DMS 273 (cell line): ENCODE results near the gene RYR2.
A peak's percentile ranks its signal among the peaks of the same experiment; 100 is the strongest.

Experiments used
- DNase-seq: peaks from one replicate; lab custom pipeline; 2025; ENCODE audit not compliant: unreplicated experiment; lab: John Stamatoyannopoulos, UW

The RYR2 gene

GRCh38 chr1:237031480-237031879 lies 10.5 kb upstream of the RYR2 start:
- no peak for DNase-seq

GRCh38 chr1:237032029-237032428 lies 10.0 kb upstream of the RYR2 start:
- no peak for DNase-seq

GRCh38 chr1:237033061-237033460 lies 8.9 kb upstream of the RYR2 start:
- DNase-seq = no peak

- DNase-seq = no peak
These were observed 8.2 kb upstream of the RYR2 start for GRCh38 chr1:237033804-237034203.

GRCh38 chr1:237035759-237036158 lies 6.2 kb upstream of the RYR2 start:
- no peak for DNase-seq

GRCh38 chr1:237038211-237038610 lies 3.8 kb upstream of the RYR2 start:
- no peak for DNase-seq

GRCh38 chr1:237040823-237041222 lies 1.2 kb upstream of the RYR2 start:
- DNase-seq = no peak

GRCh38 chr1:237041461-237041794 lies 556 bp upstream of the RYR2 start:
- peak; percentile 48 for DNase-seq

GRCh38 chr1:237042526-237042891 lies 525 bp downstream of the RYR2 start:
- DNase-seq = no peak

GRCh38 chr1:237042892-237043576 lies 1.1 kb downstream of the RYR2 start:
- peak; percentile 73 for DNase-seq

- DNase-seq = peak; percentile 33
These were observed 2.1 kb downstream of the RYR2 start for GRCh38 chr1:237043846-237044636.

- peak; percentile 36 for DNase-seq
These were observed 3.5 kb downstream of the RYR2 start for GRCh38 chr1:237045278-237046016.

- DNase-seq = no peak
These were observed 6.8 kb downstream of the RYR2 start for GRCh38 chr1:237048803-237049202.

GRCh38 chr1:237050185-237050584 lies 8.2 kb downstream of the RYR2 start:
- no peak for DNase-seq

GRCh38 chr1:237050915-237051314 lies 8.9 kb downstream of the RYR2 start:
- DNase-seq = no peak

GRCh38 chr1:237054313-237054712 lies 12.3 kb downstream of the RYR2 start:
- no peak for DNase-seq

- no peak for DNase-seq
These were observed 16.5 kb downstream of the RYR2 start for GRCh38 chr1:237058470-237058869.

- DNase-seq = no peak
These were observed 17.3 kb downstream of the RYR2 start for GRCh38 chr1:237059244-237059643.

- DNase-seq = no peak
These were observed 21.0 kb downstream of the RYR2 start for GRCh38 chr1:237062976-237063375.

- DNase-seq = no peak
These were observed 23.9 kb downstream of the RYR2 start for GRCh38 chr1:237065903-237066302.

GRCh38 chr1:237070519-237070918 lies 28.5 kb downstream of the RYR2 start:
- no peak for DNase-seq
